HG03575 (cell line): ENCODE data around the gene MMP19.
A peak's percentile ranks its signal among the peaks of the same experiment; 100 is the strongest.

Source experiments
- ATAC-seq: cut with Tn5 transposase; IDR thresholded peaks from one replicate; pipeline ENCODE4 v1.9.1; 2021; ENCODE audit not compliant: unreplicated experiment, insufficient number of reproducible peaks, low FRiP score; ENCODE audit errors: extremely low read depth

The MMP19 gene

DNA sequence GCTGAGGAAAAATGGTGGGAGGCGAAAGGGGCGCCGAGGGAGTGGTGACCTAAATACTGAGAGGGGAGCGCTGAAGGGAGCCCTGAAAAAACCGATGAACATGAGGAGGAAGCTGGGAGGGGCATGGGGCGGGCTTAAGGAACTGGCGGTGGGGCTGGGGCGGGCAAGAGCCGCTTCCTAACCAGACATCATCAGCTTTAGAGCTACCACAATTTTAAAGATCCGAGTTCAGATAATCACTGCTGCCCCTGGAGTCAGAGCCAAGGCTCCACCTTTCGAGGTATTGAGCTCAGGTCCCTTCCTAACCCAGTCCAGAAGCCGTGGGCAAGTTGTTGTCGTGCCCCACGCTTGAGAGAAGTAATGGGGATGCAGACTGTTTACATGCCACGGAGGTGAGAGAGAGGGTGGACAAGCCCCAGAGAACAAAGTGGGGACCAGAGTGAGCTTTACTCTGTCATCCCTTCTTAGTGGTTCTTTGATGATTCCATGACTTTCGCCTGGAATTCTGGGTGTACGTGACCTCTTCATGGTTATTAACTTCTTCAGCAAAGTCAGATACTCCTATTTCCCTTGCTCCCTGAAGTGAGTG, 24.5 kb downstream of the MMP19 start:
- ATAC-seq = no peak

DNA sequence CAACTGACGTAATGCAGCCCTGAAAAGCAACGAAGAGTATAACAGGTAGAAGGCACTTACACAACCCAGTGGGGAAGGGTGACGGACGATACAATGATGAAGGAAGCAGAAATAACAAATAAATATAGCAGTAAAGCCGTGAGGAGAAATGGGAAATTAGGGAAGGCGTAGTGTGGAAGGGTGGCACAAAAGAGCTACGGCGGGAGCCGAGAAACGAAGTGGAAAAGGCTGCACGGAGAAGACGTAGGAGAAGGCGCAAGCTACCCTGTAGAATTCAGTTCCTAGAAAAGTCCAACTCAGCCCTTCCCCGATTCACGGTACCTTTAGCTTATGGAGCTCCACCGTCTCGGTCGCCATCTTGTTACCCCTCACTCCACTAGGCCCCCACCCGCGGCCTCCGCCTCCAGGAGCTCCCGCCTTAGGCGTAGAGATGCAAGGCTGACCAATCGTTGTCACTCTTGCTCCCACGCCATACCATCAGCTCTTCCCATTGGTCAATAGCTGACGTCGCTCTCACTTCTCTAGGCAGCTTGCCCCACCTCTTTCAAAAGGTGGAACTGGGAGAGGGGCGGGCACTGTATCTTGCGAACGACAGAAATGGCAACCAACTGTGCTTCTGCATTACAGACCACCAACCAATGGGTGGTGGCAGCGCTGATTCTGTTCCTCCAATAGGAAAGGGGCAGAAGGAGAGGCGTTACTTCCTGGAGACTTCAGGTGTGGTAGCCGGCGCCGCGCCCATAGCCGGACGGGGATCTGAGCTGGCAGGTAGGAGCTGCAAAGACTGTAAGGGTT, 25.2 kb downstream of the MMP19 start, which contains the start of the genes ORMDL2 and SARNP:
Gene ORMDL2, plus strand, starts transcription at position 697 of the 795 bp plus-strand sequence. CDS start 959 bp downstream, outside the sequence.
Gene SARNP, minus strand, starts transcription at position 380 of the 795 bp plus-strand sequence. Its CDS starts 23 bp downstream, at position 357.
- peak; percentile 90 for ATAC-seq

GRCh38 chr12:55816881-55817344, 25.8 kb downstream of the MMP19 start:
- ATAC-seq = no peak

DNA sequence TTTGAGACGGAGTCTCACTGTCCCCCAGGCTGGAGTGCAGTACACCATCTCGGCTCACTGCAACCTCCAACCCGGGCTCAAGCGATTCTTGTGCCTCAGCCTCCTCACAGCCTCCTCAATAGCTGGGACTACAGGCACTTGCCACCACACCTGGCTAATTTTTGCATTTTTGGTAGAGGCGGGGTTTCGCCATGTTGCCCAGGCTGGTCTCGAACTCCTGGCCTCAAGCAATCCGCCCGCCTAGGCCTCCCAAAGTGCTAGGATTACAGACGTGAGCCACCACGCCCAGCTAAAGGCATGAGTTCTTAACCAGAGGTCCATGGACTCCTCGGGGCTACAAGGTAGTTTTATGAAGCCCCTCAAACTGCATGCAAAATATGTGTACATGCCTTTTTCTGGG, 27.3 kb downstream of the MMP19 start:
- no peak for ATAC-seq

DNA sequence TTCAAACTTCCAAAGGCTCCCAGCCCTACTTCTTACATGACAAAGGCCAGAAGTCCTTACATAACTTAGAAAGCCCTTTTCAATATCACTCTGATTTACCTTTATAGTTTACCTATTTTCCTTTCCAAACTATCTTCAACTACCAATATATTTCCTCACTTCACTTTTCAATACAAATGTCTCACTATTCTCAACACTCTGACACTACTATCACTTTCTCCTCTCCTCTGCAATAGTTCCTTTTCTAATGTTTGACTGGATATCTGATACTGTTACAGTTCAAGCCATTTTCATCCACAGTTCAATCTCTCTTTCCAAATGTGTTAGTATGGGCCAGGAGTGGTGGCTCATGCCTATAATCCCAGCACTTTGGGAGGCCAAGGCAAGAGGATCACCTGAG, 28.5 kb downstream of the MMP19 start:
- ATAC-seq = no peak

- no peak for ATAC-seq
Measured at GRCh38 chr12:55812088-55812487, 30.6 kb downstream of the MMP19 start.

GRCh38 chr12:55809274-55809673, 33.5 kb downstream of the MMP19 start:
- no peak for ATAC-seq

DNA sequence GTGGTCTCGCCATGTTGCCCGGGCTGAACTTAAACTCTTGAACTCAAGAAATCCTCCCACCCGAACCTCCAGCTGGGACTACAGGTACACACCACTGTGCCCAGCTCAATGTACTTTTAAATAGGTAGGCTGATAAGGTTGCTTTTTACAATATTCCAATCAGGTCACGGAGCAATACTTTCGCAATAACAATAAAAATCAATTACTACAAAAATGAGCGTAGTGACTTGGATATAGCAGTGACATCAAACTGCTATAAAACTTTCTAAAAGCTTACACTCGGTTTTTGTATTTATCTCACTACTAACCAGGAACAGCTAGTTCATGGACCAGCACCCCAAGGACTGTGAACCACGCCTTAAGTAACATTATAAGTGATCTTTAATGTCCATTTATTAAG, 35.8 kb downstream of the MMP19 start:
- ATAC-seq = no peak

GRCh38 chr12:55797550-55797949, 45.2 kb downstream of the MMP19 start:
- no peak for ATAC-seq

- ATAC-seq = no peak
Measured at GRCh38 chr12:55797068-55797467, 45.7 kb downstream of the MMP19 start.

GRCh38 chr12:55795950-55796349, 46.8 kb downstream of the MMP19 start:
- no peak for ATAC-seq

GRCh38 chr12:55789893-55790292, 52.8 kb downstream of the MMP19 start:
- no peak for ATAC-seq

DNA sequence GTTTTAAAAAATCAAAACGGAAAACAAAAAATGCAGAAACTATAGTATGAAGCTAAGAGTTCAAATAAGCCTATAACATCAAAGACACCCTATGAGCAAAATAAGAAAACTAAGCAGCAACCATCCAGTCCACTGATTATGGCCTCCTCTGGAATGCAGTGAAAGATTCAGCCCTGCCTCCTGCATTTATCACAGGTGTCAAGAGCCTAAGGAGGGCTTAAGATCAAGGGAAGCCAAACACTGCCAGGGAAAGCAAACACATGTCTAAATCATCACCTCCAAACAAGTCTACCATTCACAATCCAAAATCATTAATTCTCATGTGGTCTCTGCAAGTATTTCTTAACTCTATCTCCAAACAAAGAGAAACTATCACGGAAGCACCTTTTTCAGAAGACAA, 53.6 kb downstream of the MMP19 start:
- ATAC-seq = no peak

GRCh38 chr12:55788546-55788945, 54.2 kb downstream of the MMP19 start:
- ATAC-seq = no peak
